Measurements from ENCODE around the gene MASP2. TPM values are rescaled to one million over a fixed set of nuclear protein-coding genes. Genes with fewer than 3 reads are reported as not detected.

MASP2 gene
- total and polyA plus RNA-seq, 9 of the 15 experiments (the other 6 are each of a cell fraction or from before 2014, with no cell fraction given) = 0.01 to 0.23 (median 0.06) TPM; not detected in 3

GRCh38 chr1:11053758-11054137, 6.7 kb upstream of the MASP2 start (continued):
- TF ChIP-seq ZBTB7A (IDR thresholded peaks at IDR 0.05; ENCODE audit: borderline replicate concordance, control insufficient read depth, low read depth, low read length) = peak; percentile 19; the same call in 1 of the 2 replicates
- TF ChIP-seq AFF1 (IDR thresholded peaks at IDR 0.05; ENCODE audit: low read depth in 1 of 2, partially characterized antibody in 2 of 2) = peak in 1 of 2 experiments; percentile 63
- no peak for TF ChIP-seq THRA (IDR thresholded peaks at IDR 0.05)
- no peak for TF ChIP-seq ZNF583 (CRISPR knock-in tag; IDR thresholded peaks at IDR 0.05)
- peak; percentile 12; the same call in 1 of the 2 replicates for TF ChIP-seq SUPT5H (IDR thresholded peaks at IDR 0.05)
- TF ChIP-seq ZNF282 (CRISPR knock-in tag; IDR thresholded peaks at IDR 0.05) = 0 out of 2 replicates have a peak, but pooled peaks have one; percentile 53
- peak; percentile 29; the same call in 1 of the 2 replicates for TF ChIP-seq RBFOX2 (IDR thresholded peaks at IDR 0.05; ENCODE audit: low read depth, low read length)
- peak; percentile 54 for TF ChIP-seq POLR2A (conservative IDR thresholded peaks at IDR 0.05)
- TF ChIP-seq MIER1 (IDR thresholded peaks at IDR 0.05; ENCODE audit: low read depth) = peak; percentile 92
- TF ChIP-seq TFAP4 (CRISPR knock-in tag; IDR thresholded peaks at IDR 0.05; ENCODE audit: borderline replicate concordance) = peak; percentile 40; the same call in 1 of the 2 replicates
- no peak for TF ChIP-seq CREB1 (IDR thresholded peaks at IDR 0.05)
- TF ChIP-seq CREB1 (CRISPR knock-in tag; IDR thresholded peaks at IDR 0.05) = no peak
- TF ChIP-seq ZNF263 (CRISPR knock-in tag; IDR thresholded peaks at IDR 0.05; ENCODE audit: borderline replicate concordance) = peak; percentile 58; the same call in 1 of the 2 replicates
- no peak for TF ChIP-seq ATF2 (CRISPR knock-in tag; IDR thresholded peaks at IDR 0.05)
- no peak for TF ChIP-seq ARID3A (IDR thresholded peaks at IDR 0.05; ENCODE audit: borderline replicate concordance, low read depth, low read length)
